ENCODE data around the gene CCNDBP1. TPM values are rescaled to one million over a fixed set of nuclear protein-coding genes. Genes with fewer than 3 reads are reported as not detected.
A peak's percentile ranks its signal among the peaks of the same experiment; 100 is the strongest.

CCNDBP1 gene
- total RNA-seq, 1 experiment from 2014 or later, result 34.1 TPM

GRCh38 chr15:43206054-43206453 is 20.9 kb downstream of the CCNDBP1 start:
- Histone ChIP-seq H4K8ac (replicated peaks; ENCODE audit: insufficient read length, low read depth, low read length) (no peak overlapping the region), H3K23me2 (ENCODE audit: insufficient read length, low read depth, low read length, poor library complexity, severe bottlenecking) (no peaks in the 10 kb centered on the region), H3K56ac (ENCODE audit: insufficient read length, low read depth, low read length) (no peak overlapping the region), H4K20me1 (ENCODE audit: control insufficient read depth, insufficient read depth, insufficient read length) (no peaks in the 10 kb centered on the region), H3K4me2 (ENCODE audit: insufficient read depth, insufficient read length, low read length) (no peak overlapping the region), H3K9ac (ENCODE audit: extremely low read depth, insufficient read length, low read length) (no peak overlapping the region), H2BK15ac (ENCODE audit: low read depth, low read length) (no peak overlapping the region), H3K23ac (ENCODE audit: insufficient read length, low read depth, low read length) (no peak overlapping the region), H3K79me1 (ENCODE audit: insufficient read depth, low read depth, low read length, poor library complexity, severe bottlenecking) (no peaks in the 10 kb centered on the region), H3K9me3 (ENCODE audit: control insufficient read depth, low read depth, low read length) (no peaks in the 10 kb centered on the region), H2BK120ac (ENCODE audit: low read depth, low read length, poor library complexity, severe bottlenecking) (no peak overlapping the region), H2AFZ (ENCODE audit: low read length) (no peak overlapping the region), H3K27ac (ENCODE audit: insufficient read length, low read depth, low read length) (no peak overlapping the region), H3K18ac (ENCODE audit: insufficient read length, low read depth, low read length) (no peak overlapping the region), H3K27me3 (ENCODE audit: insufficient read depth, low read length) (no peaks in the 10 kb centered on the region), H2BK5ac (ENCODE audit: insufficient read length, low read length) (no peak overlapping the region), H3K79me2 (ENCODE audit: insufficient read depth, low read length) (no peaks in the 10 kb centered on the region), H3K4ac (ENCODE audit: low read depth, low read length) (no peak overlapping the region), H2BK20ac (ENCODE audit: low read depth, low read length, poor library complexity, severe bottlenecking) (no peak overlapping the region), H3K14ac (ENCODE audit: insufficient read depth, low read length) (no peak overlapping the region), H2AK5ac (ENCODE audit: insufficient read length, low read length) (no peak overlapping the region), H4K91ac (ENCODE audit: insufficient read length, low read depth, low read length) (no peak overlapping the region), H3T11ph (ENCODE audit: low read length) (no peak overlapping the region), H3K4me1 (ENCODE audit: insufficient read depth, low read length) (no peaks in the 10 kb centered on the region), H4K5ac (ENCODE audit: insufficient read length, low read depth, low read length) (no peak overlapping the region), H2BK12ac (ENCODE audit: insufficient read length, low read depth, low read length) (no peak overlapping the region)
- no CpG with 5 or more reads among the region's 5 CpGs for WGBS (ENCODE audit: extremely low coverage, insufficient read length, low lambda C conversion rate)
- Mint-ChIP-seq H3K9me3 (no peaks in the 10 kb centered on the region), H3K27ac (peak overlapping the region in 1 of 3 experiments; percentile 28; a peak in 1 of 7 replicates), H3K36me3 (ENCODE audit: insufficient read depth in 1 of 3, low read depth in 3 of 3) (no peaks in the 10 kb centered on the region; a peak in 1 of 7 replicates), H3K4me1 (peaks cover 11 to 12% of the 10 kb centered on the region in 2 experiments), H3K27me3 (ENCODE audit: low read depth) (peaks cover 17% of the 10 kb centered on the region), H3K4me3 (no peak overlapping the region)
- DNase-seq, result no peak
- TF ChIP-seq CTCF (conservative IDR thresholded peaks at IDR 0.05), result no peak
